T-cell (primary cell): Measurements from ENCODE around the gene FAU. TPM values are rescaled to one million over a fixed set of nuclear protein-coding genes. Genes with fewer than 3 reads are reported as not detected.

Experiments
- ATAC-seq, 4 experiments: fragments of 200-7000 bp in 3 of 4; fragments of 150-1000 bp in 1 of 4; cut with Tn5 transposase; replicated peaks in 1 of 4; 1 replicate in 3 of 4; 2 replicates in 1 of 4; pipeline ENCODE4 v1.10.0; 2021; ENCODE audit warnings: moderate library complexity in 3 of 4, mild to moderate bottlenecking in 2 of 4, moderate number of reproducible peaks in 1 of 4
- CTCF ChIA-PET, 2 donors: fragments of 300-600 bp; sonication (Branson Sonifier 250); formaldehyde crosslinking; loops; one replicate each; lab custom pipeline; 2022; ENCODE audit warnings: antibody characterized with exemption in 2 of 2; lab: Charles Lee
- POLR2A ChIA-PET, 2 donors: fragments of 300-600 bp; sonication (Branson Sonifier 250); formaldehyde crosslinking; loops; one replicate each; lab custom pipeline; 2022; ENCODE audit warnings: antibody characterized with exemption in 2 of 2; lab: Charles Lee
- DNase-seq, 35 experiments: peaks; one replicate each; pipeline versions ENCODE4 v3.0.0 to v3.0.0-alpha.2; 2013 to 2023
- H3K27ac ChIP-seq: one replicate; pipeline ENCODE4 v1.5.1; 2013; ENCODE audit warnings: low read length
- H3K27me3 ChIP-seq, 2 experiments: replicated peaks in 1 of 2; 1 replicate in 1 of 2; 2 replicates in 1 of 2; pipeline versions ENCODE4 v1.6.1 to v1.7.0; 2013; ENCODE audit warnings: low read length in 1 of 2, mixed read lengths in 1 of 2; ENCODE audit not compliant: control insufficient read depth in 2 of 2, insufficient read depth in 2 of 2; ENCODE audit errors: extremely low read depth in 1 of 2
- H3K36me3 ChIP-seq, 2 donors: 1 replicate in 1 of 2; 2 replicates in 1 of 2; pipeline versions ENCODE4 v1.6.1 to v1.7.0; 2013; ENCODE audit warnings: low read length in 1 of 2; ENCODE audit not compliant: control insufficient read depth in 2 of 2, insufficient read depth in 1 of 2; ENCODE audit errors: extremely low read depth in 1 of 2
- H3K4me1 ChIP-seq, 2 experiments: 1 replicate in 1 of 2; 2 replicates in 1 of 2; pipeline versions ENCODE4 v1.6.1 to v1.7.0; 2013; ENCODE audit warnings: low read length in 2 of 2, mixed read lengths in 1 of 2; ENCODE audit not compliant: insufficient read depth in 2 of 2, control insufficient read depth in 1 of 2; ENCODE audit errors: extremely low read depth in 1 of 2
- H3K4me3 ChIP-seq, 2 donors: 1 replicate in 1 of 2; 2 replicates in 1 of 2; pipeline versions ENCODE4 v1.5.1 to v1.7.0; 2013; ENCODE audit warnings: mild to moderate bottlenecking in 2 of 2, low read length in 1 of 2, moderate library complexity in 1 of 2; ENCODE audit not compliant: control insufficient read depth in 1 of 2; ENCODE audit errors: extremely low read depth in 1 of 2
- H3K9me3 ChIP-seq: 2 replicates; pipeline ENCODE4 v1.7.0; 2013
- H3K27ac Mint-ChIP-seq, 2 donors: one replicate each; pipeline ENCODE4 v1.8.0; 2020 to 2021; ENCODE audit warnings: mild to moderate bottlenecking in 2 of 2, mixed read lengths in 2 of 2
- H3K27me3 Mint-ChIP-seq, 2 donors: one replicate each; pipeline ENCODE4 v1.8.0; 2021 to 2022; ENCODE audit warnings: mixed read lengths in 2 of 2
- H3K36me3 Mint-ChIP-seq: one replicate; pipeline ENCODE4 v1.8.0; 2021; ENCODE audit warnings: mixed read lengths
- H3K4me1 Mint-ChIP-seq, 3 donors: one replicate each; pipeline ENCODE4 v1.8.0; 2020 to 2022; ENCODE audit warnings: mixed read lengths in 3 of 3, mild to moderate bottlenecking in 1 of 3
- H3K4me3 Mint-ChIP-seq, 3 donors: one replicate each; pipeline ENCODE4 v1.8.0; 2020 to 2022; ENCODE audit warnings: mild to moderate bottlenecking in 3 of 3, mixed read lengths in 3 of 3, moderate library complexity in 3 of 3
- H3K9me3 Mint-ChIP-seq, 3 donors: one replicate each; pipeline ENCODE4 v1.8.0; 2020 to 2022; ENCODE audit warnings: mixed read lengths in 3 of 3
- WGBS: methylation state at CpG from one replicate; pipeline ENCODE4 v1.1.5; 2013; ENCODE audit warnings: missing lambda C conversion rate; ENCODE audit not compliant: insufficient coverage; 5-methylcytosine and 5-hydroxymethylcytosine counted together
- total RNA-seq, 35 experiments: library from RNA in 6 of 35; stranded (reverse) in 6 of 35; fragments of 120-200 nt in 1 of 35; gene quantifications; one replicate each; pipeline versions ENCODE4 v1.2.1 to v1.2.4 and lab custom pipeline; 2013 to 2026

The FAU gene
- total RNA-seq, 5 donors from 2014 or later (not counting 1 experiment from before 2014, with no cell fraction given) = 1,477 to 1,924 (median 1,724) TPM

- no peak for ATAC-seq
- Mint-ChIP-seq H3K27me3 (peaks cover 0 to 7% of the 10 kb centered on the region in 2 donors), H3K36me3 (no peaks in the 10 kb centered on the region), H3K4me1 (peaks cover 0 to 6% (median 0%) of the 10 kb centered on the region in 3 donors), H3K27ac (no peak overlapping the region), H3K4me3 (no peak overlapping the region), H3K9me3 (no peaks in the 10 kb centered on the region)
- Histone ChIP-seq H3K4me1 (no peaks in the 10 kb centered on the region), H3K27me3 (peaks cover 0 to 10% of the 10 kb centered on the region in 2 experiments), H3K9me3 (no peaks in the 10 kb centered on the region), H3K4me3 (no peak overlapping the region), H3K36me3 (no peaks in the 10 kb centered on the region), H3K27ac (no peak overlapping the region)
- ChIA-PET POLR2A (no interaction called here), CTCF (interaction anchor here (0.6 kb wide), 2 partner anchors 25 to 1933 kb away, joined by 3 read pairs; no protein-coding TSS in a partner anchor)
- DNase-seq = no peak
- WGBS = no CpG with 5 or more reads among the region's 2 CpGs
Observed at GRCh38 chr11:65147352-65148075, 25.6 kb upstream of the FAU start.

- ChIA-PET CTCF (no interaction called here), POLR2A (no interaction called here)
Observed at GRCh38 chr11:65141896-65142494, 20.1 kb upstream of the FAU start.

DNA sequence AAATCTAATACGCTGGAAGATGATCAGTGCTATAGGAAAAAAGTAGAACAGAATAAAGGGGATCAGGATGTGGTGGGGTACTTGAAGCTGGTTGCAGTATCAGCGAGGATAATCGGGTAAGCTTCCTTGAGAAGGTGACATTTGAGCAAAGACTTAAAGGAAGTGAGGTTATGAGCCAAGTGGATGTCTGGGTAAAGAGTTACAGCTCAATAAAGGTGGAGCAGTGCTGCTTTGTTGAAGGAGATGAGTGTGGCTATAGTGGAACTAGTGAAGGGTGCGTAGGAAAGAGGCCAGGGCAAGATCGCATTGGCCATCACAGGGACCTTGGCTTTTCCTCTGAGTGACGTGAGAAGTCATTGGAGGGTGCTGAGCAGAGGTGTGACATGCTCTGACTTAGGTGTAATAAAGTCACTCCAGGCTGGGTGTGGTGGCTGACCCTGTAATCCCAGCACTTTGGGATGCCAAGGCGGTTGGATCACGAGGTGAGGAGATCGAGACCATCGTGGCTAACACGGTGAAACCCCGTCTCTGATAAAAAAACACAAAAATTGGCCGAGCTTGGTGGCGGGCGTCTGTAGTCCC lies 14.7 kb upstream of the FAU start:
- peaks cover 40 to 47% (median 41%) of the 10 kb centered on the region in 3 donors for H3K4me1 Mint-ChIP-seq
- Histone ChIP-seq H3K4me1 (peaks cover 24 to 40% of the 10 kb centered on the region in 2 experiments), H3K36me3 (peaks cover 6 to 12% of the 10 kb centered on the region in 2 donors), H3K9me3 (no peaks in the 10 kb centered on the region), H3K27me3 (peaks cover 0 to 2% of the 10 kb centered on the region in 2 experiments), H3K4me3 (no peak overlapping the region), H3K27ac (no peak overlapping the region)
- 87% methylated on average over 15 of the region's 15 CpGs for WGBS
- H3K27ac Mint-ChIP-seq = peak overlapping the region; percentile 96
- peak overlapping the region; percentile 64 to 98 (median 77) for H3K4me3 Mint-ChIP-seq
- DNase-seq = peak in 1 of 35 experiments; percentile 8
- H3K36me3 Mint-ChIP-seq = peaks cover 4% of the 10 kb centered on the region
- ATAC-seq = no peak
- ChIA-PET CTCF (interaction anchor here in 1 of 2 donors (0.7 to 2.0 kb wide), 3 partner anchors 26 to 1302 kb away, joined by 3 to 9 read pairs (median 3); partner anchors contain the start of gene MRPL11), POLR2A (no interaction called here)
- H3K9me3 Mint-ChIP-seq = no peaks in the 10 kb centered on the region
- H3K27me3 Mint-ChIP-seq = no peaks in the 10 kb centered on the region

More at GRCh38 chr11:65141896-65142494, 20.1 kb upstream of the FAU start:
- H3K27me3 Mint-ChIP-seq = peaks cover 0 to 7% of the 10 kb centered on the region in 2 donors
- Histone ChIP-seq H3K4me1 (no peaks in the 10 kb centered on the region), H3K36me3 (no peaks in the 10 kb centered on the region), H3K27ac (no peak overlapping the region), H3K9me3 (no peaks in the 10 kb centered on the region), H3K27me3 (peaks cover 2 to 11% of the 10 kb centered on the region in 2 experiments), H3K4me3 (no peak overlapping the region)
- 85% methylated on average over 5 of the region's 7 CpGs for WGBS
- H3K4me3 Mint-ChIP-seq = no peak overlapping the region
- no peaks in the 10 kb centered on the region for H3K9me3 Mint-ChIP-seq
- H3K4me1 Mint-ChIP-seq = peaks cover 4 to 6% (median 5%) of the 10 kb centered on the region in 3 donors
- DNase-seq = no peak
- no peak for ATAC-seq
- no peaks in the 10 kb centered on the region for H3K36me3 Mint-ChIP-seq
- H3K27ac Mint-ChIP-seq = no peak overlapping the region

DNA sequence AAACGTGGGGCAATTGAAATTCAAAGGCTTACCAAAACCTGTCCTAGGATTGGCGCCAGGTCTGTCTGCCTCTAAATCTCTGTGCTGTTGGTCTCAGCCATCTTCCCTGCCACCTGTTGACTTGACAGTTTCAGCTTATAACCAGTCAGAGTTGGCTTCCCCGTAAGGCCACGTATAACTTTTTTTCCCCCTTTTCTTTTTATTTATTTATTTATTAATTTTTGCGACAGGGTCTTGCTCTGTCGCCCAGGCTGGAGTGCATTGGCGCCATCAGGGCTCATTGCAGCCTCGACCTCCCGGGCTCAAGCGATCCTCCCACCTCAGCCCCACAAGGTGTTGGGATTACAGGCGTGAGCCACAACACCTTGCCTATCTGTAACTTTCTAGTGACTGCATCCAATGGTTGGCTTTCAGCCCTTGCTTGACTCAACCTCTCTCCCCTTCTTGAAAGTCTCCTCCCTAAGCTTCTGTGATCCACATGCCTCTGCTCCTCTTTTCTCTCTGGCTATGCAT lies 13.8 kb upstream of the FAU start:
- Mint-ChIP-seq H3K4me3 (peak overlapping the region; percentile 98 to 99 (median 99)), H3K27ac (peak overlapping the region; percentile 97 to 100), H3K36me3 (peaks cover 9% of the 10 kb centered on the region), H3K27me3 (no peaks in the 10 kb centered on the region), H3K4me1 (peaks cover 40 to 53% (median 41%) of the 10 kb centered on the region in 3 donors), H3K9me3 (no peaks in the 10 kb centered on the region)
- Histone ChIP-seq H3K27me3 (peaks cover 0 to 1% of the 10 kb centered on the region in 2 experiments), H3K4me3 (peak overlapping the region; percentile 80 to 94), H3K9me3 (no peaks in the 10 kb centered on the region), H3K27ac (peak overlapping the region; percentile 96), H3K4me1 (peaks cover 24 to 40% of the 10 kb centered on the region in 2 experiments), H3K36me3 (peaks cover 12 to 21% of the 10 kb centered on the region in 2 donors)
- CTCF ChIA-PET = interaction anchor here in 1 of 2 donors (1.3 to 2.0 kb wide), 2 partner anchors 14 to 25 kb away, joined by 9 to 11 read pairs; partner anchors contain the start of genes FAU and MRPL49
- no peak for ATAC-seq
- POLR2A ChIA-PET = interaction anchor here (0.6 to 2.4 kb wide), 4 partner anchors 14 to 357 kb away, joined by 4 to 12 read pairs (median 4); partner anchors contain the start of genes FAU (in 1 of the 2), MRPL49 (in 1 of the 2) and ZNHIT2 (in 1 of the 2)
- no peak for DNase-seq
- 73% methylated on average over 9 of the region's 11 CpGs for WGBS

DNA sequence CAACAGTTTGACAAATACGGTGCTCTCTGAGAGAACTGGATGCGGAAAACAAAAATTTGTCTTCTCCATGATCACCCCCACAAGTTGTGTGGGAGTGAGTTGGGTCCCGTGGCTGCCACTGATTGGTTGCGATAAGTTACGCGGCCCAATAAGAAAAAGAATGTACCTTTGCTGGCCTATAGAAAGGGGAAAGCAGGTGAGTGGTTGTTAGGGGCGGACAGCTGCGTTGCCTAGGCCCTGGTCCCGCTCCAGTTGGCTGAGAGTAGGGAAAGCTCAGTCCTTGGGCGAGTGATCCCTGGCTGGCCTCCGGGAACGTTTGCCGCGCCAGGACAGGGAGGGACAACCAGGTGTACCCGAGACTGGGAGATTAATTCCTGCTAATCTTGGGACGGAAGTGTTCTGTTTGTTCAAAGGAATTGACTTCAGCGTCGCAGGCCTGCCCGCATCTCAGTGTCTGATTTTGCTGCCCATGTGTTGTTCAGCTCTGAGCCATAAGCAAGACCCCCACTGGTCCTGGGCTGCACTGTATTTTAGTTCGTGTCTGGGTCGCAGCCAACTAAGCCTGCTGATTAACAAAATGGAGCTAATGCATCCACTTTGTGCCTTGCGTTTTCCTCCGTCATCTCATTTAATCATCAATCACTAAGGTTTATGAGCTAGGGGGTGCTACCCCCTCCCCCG lies 13.2 kb upstream of the FAU start:
- 0% methylated on average over 13 of the region's 24 CpGs for WGBS
- Histone ChIP-seq H3K4me3 (peak overlapping the region; percentile 80 to 94), H3K27ac (peak overlapping the region; percentile 96), H3K4me1 (peaks cover 24 to 40% of the 10 kb centered on the region in 2 experiments), H3K9me3 (no peaks in the 10 kb centered on the region), H3K36me3 (peaks cover 13 to 26% of the 10 kb centered on the region in 2 donors), H3K27me3 (no peaks in the 10 kb centered on the region)
- H3K36me3 Mint-ChIP-seq = peaks cover 9% of the 10 kb centered on the region
- H3K4me1 Mint-ChIP-seq = peaks cover 40 to 53% (median 41%) of the 10 kb centered on the region in 3 donors
- H3K4me3 Mint-ChIP-seq = peak overlapping the region; percentile 98 to 99 (median 99)
- H3K27me3 Mint-ChIP-seq = no peaks in the 10 kb centered on the region
- no peaks in the 10 kb centered on the region for H3K9me3 Mint-ChIP-seq
- peak; percentile 87 to 91 (median 89) for ATAC-seq
- peak in 34 of 35 experiments; percentile 69 to 94 (median 85) for DNase-seq
- POLR2A ChIA-PET = interaction anchor here (0.6 to 2.4 kb wide), 7 partner anchors 10 to 364 kb away, joined by 3 to 12 read pairs (median 5); partner anchors contain the start of genes ZNHIT2 (in 2 of the 2), FAU (in 1 of the 2), MALAT1 (in 1 of the 2) and MRPL49 (in 1 of the 2)
- peak overlapping the region; percentile 97 to 100 for H3K27ac Mint-ChIP-seq
- CTCF ChIA-PET = interaction anchor here in 1 of 2 donors (1.3 to 2.0 kb wide), 2 partner anchors 13 to 24 kb away, joined by 9 to 11 read pairs; partner anchors contain the start of genes FAU and MRPL49
